GM18508 (cell line): ENCODE results near the gene STAT6.
"Not testable (repeated sequence)": the region's sequence is repeated elsewhere in the genome, so short reads cannot be mapped to it uniquely, and the experiment has no call there.

Experiments
- ATAC-seq: cut with Tn5 transposase; IDR thresholded peaks from one replicate; pipeline ENCODE4 v1.9.1; 2021; ENCODE audit warnings: moderate number of reproducible peaks; ENCODE audit not compliant: insufficient read depth, unreplicated experiment

The STAT6 gene

DNA sequence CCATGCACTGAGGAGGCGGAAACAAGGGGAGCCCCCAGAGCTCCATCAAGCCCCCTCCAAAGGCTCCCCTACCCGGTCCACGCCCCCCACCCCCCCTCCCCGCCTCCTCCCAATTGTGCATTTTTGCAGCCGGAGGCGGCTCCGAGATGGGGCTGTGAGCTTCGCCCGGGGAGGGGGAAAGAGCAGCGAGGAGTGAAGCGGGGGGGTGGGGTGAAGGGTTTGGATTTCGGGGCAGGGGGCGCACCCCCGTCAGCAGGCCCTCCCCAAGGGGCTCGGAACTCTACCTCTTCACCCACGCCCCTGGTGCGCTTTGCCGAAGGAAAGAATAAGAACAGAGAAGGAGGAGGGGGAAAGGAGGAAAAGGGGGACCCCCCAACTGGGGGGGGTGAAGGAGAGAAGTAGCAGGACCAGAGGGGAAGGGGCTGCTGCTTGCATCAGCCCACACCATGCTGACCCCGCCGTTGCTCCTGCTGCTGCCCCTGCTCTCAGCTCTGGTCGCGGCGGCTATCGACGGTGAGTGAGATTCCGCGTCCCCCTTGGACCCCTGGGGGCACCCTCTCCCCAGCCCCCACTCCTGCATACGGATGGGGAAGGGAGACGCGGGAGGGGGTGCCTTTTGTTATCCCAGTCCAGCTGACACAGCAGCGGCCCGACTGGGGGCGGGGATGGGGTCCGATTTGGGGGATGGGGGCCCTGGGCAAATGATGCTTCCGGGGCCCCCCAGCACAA is 17.5 kb upstream of the STAT6 start:
- no peak for ATAC-seq

GRCh38 chr12:57127726-57128518 is 16.8 kb upstream of the STAT6 start, which contains the start of gene LRP1:
Gene LRP1 (plus strand): TSS chr12:57128483. CDS start chr12:57128965, 482 bp downstream.
- ATAC-seq: no peak

DNA sequence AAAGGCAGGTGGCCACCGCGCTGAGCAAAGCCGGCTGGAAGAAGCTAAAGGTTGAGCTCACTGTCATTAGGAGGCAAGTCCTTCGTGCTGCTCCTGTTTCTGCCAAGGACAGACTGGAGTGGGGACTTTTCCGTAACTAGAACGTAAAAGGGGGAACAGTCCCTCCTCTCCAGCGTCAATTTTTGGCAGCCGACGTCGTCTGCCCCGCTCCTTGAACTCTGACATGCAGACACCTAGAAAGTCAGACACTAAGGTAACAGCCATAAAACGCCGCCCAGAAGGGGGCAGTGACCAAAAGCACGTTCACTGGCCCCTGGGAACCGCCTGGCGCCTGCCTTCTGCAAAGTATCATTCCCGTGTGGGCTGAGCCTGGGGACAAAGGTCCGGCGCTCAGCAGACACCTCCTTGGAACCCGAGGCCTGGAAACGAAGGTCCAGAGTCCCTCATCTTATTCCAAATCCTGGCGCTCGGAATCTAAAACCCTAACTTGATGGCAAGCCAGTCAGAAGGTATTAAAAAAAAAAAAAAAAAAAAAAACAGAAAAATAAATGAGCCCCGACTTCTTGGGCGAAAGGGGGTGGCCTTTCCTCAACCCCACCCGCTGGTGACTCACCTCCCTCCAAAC is 16.1 kb upstream of the STAT6 start:
- ATAC-seq: no peak

GRCh38 chr12:57126561-57126960 is 15.4 kb upstream of the STAT6 start:
- ATAC-seq: no peak

- ATAC-seq: no peak
Measured at GRCh38 chr12:57126061-57126460, 14.9 kb upstream of the STAT6 start.

- no peak for ATAC-seq
Measured at GRCh38 chr12:57124261-57124877, 13.2 kb upstream of the STAT6 start.

DNA sequence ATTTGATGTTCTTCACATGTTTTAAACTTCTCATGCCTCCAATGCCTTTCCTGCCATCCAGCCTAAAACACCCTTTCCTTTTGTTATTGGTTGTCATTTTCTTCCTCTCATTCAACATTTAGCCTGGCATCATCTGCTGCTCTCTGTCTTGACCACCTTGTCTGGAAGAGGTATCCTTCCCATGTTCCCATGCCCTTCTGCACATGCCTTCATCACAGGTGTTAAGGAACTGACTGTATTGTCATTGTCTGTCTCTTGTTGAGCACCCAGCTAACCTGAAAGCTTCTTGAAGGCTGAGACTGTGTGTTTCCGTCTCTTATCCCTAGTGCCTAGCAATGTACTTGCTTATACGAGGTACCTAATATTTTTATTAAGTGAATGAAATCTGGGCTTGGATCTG is 12.7 kb upstream of the STAT6 start:
- ATAC-seq: no peak

GRCh38 chr12:57120718-57121117 is 9.6 kb upstream of the STAT6 start:
- ATAC-seq: not testable (repeated sequence)

- ATAC-seq: no peak
Measured at GRCh38 chr12:57119294-57120085, 8.3 kb upstream of the STAT6 start.

GRCh38 chr12:57118711-57119271 is 7.6 kb upstream of the STAT6 start:
- no peak for ATAC-seq

- ATAC-seq: no peak
Measured at GRCh38 chr12:57116580-57117281, 5.6 kb upstream of the STAT6 start.

- ATAC-seq: no peak
Measured at GRCh38 chr12:57112492-57113294, 1.5 kb upstream of the STAT6 start.

DNA sequence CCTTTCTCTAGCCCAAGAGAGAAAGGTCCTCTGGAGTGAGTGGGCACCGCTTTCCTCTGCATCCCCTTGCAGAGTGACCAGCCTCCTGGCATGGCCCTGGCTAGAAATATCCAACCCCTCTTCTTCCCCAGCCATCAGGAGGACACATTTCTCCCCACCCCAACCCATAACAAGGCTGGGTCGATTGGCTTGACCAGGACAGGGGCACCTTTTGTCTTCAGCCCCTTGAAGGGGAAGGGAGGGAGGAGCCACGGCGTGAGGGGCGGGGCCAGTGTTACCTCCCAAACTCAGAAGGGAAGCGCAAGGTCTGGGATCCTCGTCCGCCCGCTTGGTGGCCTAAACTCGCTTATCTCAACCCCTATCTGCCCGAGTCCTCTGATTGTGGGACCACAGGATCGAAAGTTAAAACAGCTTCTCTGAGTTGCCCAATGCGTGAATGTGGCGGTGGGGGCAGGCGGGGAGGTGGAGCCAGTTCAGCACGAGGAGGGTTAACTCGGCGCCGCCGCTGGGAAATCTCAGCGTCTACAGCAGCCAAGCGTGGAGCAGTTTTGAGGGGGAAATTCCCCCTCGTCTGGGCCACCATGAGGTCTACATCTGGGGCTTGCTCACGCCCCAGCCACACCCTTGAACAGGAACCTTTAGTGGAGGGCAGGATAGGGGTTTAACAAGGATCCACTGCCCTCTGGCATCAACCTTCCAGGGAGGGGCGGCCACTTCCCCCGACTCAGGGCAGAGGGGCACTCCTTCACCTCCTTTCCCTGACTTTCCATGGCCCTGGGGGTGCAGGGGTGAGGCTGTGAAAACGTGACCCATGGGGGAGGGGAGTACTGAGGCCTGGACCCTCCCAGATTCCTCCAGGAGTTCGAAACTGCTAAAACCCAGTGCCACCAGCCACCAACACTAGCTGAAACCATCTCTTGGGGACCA is 795 bp downstream of the STAT6 start:
- ATAC-seq: no peak

DNA sequence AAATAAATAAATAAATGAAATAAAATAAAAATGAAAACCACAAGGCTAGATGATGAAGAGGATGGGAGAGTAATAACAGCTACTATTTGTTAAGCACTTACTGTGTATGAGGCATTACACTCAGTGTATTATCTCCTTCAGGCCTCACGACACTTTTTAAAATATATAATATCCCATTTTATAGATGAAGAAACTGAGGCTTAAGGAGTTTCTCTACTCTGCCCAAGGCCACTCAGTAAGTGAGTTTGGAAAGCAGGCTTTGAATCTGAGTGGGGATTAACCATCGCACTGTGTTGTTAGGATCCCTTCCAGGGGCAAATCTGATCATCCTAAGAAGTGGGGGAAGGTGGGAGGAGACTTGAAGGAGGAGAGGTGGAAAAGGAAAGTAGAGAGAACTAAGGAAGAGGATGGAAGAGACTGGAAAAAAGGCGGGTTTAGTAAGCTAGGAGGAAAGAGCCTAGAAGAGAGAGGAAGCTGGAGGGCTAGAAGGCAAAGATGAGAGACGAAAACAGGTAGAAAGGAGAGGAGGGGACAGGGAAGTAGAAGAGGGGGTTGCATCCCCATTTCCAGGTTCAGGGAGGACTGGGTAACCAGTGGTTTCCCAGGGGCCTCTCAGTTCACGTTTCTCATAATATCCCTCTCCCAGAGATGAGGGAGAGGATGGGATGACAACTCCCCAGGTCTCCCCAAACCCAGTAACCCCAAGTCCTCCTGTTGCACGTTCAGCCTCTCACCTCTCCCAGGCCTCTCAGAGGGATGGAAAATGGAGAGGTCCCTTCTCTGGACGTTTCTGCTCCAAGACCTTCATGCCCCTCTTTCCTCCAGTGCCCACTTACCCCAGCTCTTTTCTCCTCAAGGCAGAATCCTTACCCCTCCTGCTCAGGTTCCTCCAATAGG is 1.7 kb downstream of the STAT6 start:
- no peak for ATAC-seq

DNA sequence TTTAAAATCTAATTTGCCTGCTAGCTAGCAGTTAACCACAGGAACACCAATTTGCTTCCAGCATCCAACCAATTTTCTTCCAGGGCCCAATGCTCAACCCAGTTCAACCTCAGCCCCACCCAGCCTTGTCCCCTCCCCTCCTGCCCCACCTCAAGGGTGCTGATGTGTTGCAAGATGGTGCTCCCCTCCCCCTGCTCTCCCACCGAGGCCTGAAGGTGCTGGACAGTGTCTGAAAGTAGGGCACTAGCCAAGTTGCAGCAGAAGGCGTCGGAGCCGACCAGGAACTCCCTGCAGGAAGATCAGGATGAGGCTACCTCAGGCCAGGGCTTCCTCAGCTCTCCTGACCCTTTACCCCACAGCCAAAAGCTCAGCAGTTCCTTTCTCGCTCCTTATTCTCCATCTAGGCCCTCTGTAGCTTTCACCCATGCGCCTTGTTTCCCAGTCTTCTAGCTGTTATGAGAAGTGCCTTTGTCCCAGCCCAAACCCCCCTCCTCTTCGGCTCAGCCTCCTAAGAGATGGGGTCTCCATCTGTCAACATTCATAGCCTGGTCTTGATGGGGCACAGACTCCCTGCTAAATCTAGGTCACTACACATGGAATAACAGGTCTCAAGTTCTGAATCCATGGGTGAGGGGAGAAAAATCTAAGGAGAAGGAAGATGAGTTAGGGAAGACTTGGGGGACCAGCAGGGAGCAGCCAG is 3.6 kb downstream of the STAT6 start:
- no peak for ATAC-seq
